ENCODE data around the gene STK17B. TPM values are rescaled to one million over a fixed set of nuclear protein-coding genes. Genes with fewer than 3 reads are reported as not detected.

Gene STK17B
- total and polyA plus RNA-seq, 10 of the 15 experiments (the other 5 are each of a cell fraction or from before 2014, with no cell fraction given), result 21.2 to 108 (median 53.7) TPM

DNA sequence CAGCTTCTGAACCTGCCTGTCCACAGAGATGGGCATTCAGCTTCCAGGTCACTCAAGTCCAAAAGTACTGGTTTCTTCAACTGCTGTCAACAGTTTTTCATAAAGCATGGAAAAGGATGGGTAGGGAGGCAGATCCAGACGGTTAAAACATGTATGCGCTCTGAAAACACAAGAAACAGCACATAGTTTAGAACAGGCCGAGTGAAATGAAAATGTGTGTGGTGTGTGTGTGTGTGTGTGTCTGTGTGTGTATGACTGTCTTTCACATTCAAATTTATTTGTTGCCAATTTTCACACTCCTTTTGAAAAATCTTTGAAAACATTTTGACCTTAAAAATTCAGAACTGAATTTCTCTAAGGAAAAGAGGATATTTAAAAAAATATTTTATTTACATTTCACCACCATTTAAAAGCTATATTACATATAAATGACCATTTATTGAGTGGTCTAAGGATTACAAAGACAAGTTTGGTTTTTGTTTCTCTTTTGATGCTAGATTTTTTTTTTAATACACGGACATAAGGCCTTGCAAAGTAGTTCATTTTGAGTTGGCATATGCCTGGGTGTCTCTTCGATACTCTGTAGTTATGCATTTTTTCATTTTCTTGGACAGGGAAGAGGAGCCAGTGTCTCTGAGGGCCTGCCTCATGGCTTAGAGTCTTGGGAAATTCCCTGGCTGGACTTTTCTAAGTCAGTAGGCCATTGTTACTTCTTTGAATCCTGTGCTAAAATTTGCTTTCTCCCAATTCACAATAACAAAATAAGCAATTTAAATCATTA is 30.0 kb upstream of the STK17B start (continued):
- TF ChIP-seq NFIC (IDR thresholded peaks at IDR 0.05; ENCODE audit: low read depth, low read length) (peak; percentile 18; the same call in 1 of the 2 replicates), SMAD5 (IDR thresholded peaks at IDR 0.05; ENCODE audit: low read depth) (no peak), MTA3 (IDR thresholded peaks at IDR 0.05; ENCODE audit: borderline replicate concordance, low read length) (no peak), SMARCA5 (IDR thresholded peaks at IDR 0.05) (no peak), TCF3 (IDR thresholded peaks at IDR 0.05; ENCODE audit: borderline replicate concordance, insufficient read depth, low read depth, low read length) (no peak), STAT1 (conservative IDR thresholded peaks at IDR 0.05) (no peak), MEF2B (IDR thresholded peaks at IDR 0.05; ENCODE audit: partially characterized antibody, poor library complexity, severe bottlenecking) (no peak), YY1 (IDR thresholded peaks at IDR 0.05; ENCODE audit: low read depth, low read length) (0 out of 2 replicates have a peak, but pooled peaks have one; percentile 14), ZNF207 (IDR thresholded peaks at IDR 0.05; ENCODE audit: borderline replicate concordance) (no peak), IRF4 (IDR thresholded peaks at IDR 0.05; ENCODE audit: low read depth, low read length) (no peak)
- TF ChIP-seq, protein P1, sequence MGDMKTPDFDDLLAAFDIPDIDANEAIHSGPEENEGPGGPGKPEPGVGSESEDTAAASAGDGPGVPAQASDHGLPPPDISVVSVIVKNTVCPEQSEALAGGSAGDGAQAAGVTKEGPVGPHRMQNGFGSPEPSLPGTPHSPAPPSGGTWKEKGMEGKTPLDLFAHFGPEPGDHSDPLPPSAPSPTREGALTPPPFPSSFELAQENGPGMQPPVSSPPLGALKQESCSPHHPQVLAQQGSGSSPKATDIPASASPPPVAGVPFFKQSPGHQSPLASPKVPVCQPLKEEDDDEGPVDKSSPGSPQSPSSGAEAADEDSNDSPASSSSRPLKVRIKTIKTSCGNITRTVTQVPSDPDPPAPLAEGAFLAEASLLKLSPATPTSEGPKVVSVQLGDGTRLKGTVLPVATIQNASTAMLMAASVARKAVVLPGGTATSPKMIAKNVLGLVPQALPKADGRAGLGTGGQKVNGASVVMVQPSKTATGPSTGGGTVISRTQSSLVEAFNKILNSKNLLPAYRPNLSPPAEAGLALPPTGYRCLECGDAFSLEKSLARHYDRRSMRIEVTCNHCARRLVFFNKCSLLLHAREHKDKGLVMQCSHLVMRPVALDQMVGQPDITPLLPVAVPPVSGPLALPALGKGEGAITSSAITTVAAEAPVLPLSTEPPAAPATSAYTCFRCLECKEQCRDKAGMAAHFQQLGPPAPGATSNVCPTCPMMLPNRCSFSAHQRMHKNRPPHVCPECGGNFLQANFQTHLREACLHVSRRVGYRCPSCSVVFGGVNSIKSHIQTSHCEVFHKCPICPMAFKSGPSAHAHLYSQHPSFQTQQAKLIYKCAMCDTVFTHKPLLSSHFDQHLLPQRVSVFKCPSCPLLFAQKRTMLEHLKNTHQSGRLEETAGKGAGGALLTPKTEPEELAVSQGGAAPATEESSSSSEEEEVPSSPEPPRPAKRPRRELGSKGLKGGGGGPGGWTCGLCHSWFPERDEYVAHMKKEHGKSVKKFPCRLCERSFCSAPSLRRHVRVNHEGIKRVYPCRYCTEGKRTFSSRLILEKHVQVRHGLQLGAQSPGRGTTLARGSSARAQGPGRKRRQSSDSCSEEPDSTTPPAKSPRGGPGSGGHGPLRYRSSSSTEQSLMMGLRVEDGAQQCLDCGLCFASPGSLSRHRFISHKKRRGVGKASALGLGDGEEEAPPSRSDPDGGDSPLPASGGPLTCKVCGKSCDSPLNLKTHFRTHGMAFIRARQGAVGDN (IDR thresholded peaks at IDR 0.05), result 0 out of 2 replicates have a peak, but pooled peaks have one; percentile 20
- TF ChIP-seq, protein P2, sequence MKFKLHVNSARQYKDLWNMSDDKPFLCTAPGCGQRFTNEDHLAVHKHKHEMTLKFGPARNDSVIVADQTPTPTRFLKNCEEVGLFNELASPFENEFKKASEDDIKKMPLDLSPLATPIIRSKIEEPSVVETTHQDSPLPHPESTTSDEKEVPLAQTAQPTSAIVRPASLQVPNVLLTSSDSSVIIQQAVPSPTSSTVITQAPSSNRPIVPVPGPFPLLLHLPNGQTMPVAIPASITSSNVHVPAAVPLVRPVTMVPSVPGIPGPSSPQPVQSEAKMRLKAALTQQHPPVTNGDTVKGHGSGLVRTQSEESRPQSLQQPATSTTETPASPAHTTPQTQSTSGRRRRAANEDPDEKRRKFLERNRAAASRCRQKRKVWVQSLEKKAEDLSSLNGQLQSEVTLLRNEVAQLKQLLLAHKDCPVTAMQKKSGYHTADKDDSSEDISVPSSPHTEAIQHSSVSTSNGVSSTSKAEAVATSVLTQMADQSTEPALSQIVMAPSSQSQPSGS (IDR thresholded peaks at IDR 0.05; ENCODE audit: low read length), result no peak
- TF ChIP-seq, protein P3, sequence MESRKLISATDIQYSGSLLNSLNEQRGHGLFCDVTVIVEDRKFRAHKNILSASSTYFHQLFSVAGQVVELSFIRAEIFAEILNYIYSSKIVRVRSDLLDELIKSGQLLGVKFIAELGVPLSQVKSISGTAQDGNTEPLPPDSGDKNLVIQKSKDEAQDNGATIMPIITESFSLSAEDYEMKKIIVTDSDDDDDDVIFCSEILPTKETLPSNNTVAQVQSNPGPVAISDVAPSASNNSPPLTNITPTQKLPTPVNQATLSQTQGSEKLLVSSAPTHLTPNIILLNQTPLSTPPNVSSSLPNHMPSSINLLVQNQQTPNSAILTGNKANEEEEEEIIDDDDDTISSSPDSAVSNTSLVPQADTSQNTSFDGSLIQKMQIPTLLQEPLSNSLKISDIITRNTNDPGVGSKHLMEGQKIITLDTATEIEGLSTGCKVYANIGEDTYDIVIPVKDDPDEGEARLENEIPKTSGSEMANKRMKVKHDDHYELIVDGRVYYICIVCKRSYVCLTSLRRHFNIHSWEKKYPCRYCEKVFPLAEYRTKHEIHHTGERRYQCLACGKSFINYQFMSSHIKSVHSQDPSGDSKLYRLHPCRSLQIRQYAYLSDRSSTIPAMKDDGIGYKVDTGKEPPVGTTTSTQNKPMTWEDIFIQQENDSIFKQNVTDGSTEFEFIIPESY (IDR thresholded peaks at IDR 0.05), result no peak

Data from GM12878 (cell line).